ENCODE measurements around the gene TPD52L1. TPM values are rescaled to one million over a fixed set of nuclear protein-coding genes. Genes with fewer than 3 reads are reported as not detected.

TPD52L1 gene
- total RNA-seq, 1 donor from 2014 or later, result 57.7 TPM

DNA sequence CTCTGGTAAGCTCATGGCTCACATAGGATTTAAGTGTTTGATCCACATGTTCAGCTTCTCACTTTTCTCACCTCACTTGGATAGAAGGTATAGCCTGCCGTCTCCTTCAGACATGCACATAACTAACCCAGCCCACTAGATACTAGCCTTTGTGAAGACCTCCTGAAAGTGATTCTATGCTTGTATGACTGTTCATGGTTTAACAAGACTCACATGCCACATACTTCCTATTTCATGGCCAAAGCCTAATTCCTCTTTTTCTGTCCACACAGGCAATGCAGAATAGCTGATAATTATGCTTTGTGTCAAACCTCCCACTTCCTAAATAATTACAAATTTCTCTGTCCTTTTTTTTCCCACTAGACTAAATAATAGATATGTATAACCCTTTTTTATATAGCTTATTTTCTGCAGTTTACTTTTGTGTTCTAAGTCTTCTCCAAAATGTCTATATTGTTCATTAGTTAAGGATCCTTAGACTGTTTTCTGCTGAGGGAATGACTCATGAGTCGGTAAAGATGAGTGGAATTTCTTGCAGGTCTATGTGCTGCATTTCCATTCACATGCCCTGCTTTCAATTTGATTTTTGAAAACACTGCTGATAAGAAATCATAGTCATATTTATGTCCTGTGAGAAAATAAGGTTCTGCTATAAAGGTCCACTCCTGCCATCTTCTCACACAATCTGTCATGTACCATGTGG, 105.2 kb downstream of the TPD52L1 start:
- Histone ChIP-seq H3K36me3 (ENCODE audit: control insufficient read depth, insufficient read depth, low read length) (no peaks in the 10 kb centered on the region), H3K4me3 (ENCODE audit: low read depth, low read length) (no peak overlapping the region), H3K27me3 (ENCODE audit: control insufficient read depth, insufficient read depth, low read length) (no peaks in the 10 kb centered on the region)
- TF ChIP-seq, protein P1, sequence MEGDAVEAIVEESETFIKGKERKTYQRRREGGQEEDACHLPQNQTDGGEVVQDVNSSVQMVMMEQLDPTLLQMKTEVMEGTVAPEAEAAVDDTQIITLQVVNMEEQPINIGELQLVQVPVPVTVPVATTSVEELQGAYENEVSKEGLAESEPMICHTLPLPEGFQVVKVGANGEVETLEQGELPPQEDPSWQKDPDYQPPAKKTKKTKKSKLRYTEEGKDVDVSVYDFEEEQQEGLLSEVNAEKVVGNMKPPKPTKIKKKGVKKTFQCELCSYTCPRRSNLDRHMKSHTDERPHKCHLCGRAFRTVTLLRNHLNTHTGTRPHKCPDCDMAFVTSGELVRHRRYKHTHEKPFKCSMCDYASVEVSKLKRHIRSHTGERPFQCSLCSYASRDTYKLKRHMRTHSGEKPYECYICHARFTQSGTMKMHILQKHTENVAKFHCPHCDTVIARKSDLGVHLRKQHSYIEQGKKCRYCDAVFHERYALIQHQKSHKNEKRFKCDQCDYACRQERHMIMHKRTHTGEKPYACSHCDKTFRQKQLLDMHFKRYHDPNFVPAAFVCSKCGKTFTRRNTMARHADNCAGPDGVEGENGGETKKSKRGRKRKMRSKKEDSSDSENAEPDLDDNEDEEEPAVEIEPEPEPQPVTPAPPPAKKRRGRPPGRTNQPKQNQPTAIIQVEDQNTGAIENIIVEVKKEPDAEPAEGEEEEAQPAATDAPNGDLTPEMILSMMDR (IDR thresholded peaks at IDR 0.05; ENCODE audit: insufficient read depth, low read length, poor library complexity, severe bottlenecking), result no peak
- no peak for DNase-seq (ENCODE audit: low read depth)

DNA sequence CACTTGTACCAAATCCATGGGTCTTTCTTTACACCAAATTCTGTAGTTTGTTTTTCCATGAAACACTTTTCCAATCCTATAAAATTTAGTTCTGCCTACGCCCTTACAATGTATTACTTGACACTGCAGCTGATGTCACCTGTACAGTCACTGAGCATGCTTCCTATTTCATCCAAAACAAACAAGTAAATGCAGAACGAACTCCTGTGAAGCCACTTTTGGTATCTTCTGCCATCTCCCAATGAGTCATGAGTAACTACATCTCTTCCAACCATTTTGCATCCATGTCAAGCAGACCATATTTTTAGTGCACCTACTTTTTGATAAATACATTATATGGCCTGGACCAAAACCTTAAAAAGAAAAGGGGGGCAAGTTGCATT, 105.8 kb downstream of the TPD52L1 start:
- no peak overlapping the region for H3K4me3 ChIP-seq (ENCODE audit: low read depth, low read length)
- no peak for DNase-seq (ENCODE audit: low read depth)
- no peaks in the 10 kb centered on the region for H3K27me3 ChIP-seq (ENCODE audit: control insufficient read depth, insufficient read depth, low read length)
- TF ChIP-seq, protein P1 (IDR thresholded peaks at IDR 0.05; ENCODE audit: insufficient read depth, low read length, poor library complexity, severe bottlenecking), result no peak
- H3K36me3 ChIP-seq (ENCODE audit: control insufficient read depth, insufficient read depth, low read length), result no peaks in the 10 kb centered on the region

DNA sequence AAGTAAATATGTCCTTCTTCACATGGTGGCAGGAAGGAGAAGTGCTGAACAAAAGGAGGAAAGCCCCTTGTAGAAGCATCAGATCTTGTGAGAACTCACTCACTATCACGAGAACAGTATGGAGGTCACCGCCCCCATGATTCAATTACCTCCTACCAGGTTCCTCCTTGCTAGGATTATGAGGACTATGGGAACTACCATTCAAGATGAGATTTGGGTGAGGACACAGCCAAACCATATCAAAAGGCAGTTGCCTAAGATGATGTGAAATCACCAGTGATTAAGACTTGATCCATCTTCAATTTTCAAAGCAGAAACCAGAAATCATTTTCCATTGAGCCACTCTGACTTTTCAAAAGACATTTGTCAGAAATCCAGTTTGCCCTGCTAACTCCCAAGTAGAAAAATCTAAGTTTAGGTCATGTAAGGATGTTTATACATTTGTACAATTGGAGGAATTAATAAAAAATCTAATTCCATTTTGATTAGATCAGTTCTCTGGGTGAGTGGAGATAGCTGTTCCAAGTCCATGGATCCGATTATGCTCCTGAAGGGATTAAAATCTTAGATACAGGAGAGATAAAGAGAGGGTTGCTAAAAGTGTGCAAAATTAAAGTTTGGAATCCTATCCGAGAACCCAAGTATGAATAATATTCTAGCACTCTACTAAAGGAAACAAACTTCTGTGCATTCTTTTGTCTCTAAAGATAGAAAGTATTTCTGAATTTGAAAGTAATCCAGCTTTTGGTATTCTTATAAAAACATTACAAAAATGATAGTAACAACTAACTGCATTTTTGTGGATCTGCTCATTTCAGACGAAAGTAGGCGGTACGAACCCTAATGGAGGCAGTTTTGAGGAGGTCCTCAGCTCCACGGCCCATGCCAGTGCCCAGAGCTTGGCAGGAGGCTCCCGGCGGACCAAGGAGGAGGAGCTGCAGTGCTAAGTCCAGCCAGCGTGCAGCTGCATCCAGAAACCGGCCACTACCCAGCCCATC, 108.7 kb downstream of the TPD52L1 start:
- DNase-seq (ENCODE audit: low read depth), result no peak
- Histone ChIP-seq H3K4me3 (ENCODE audit: low read depth, low read length) (no peak overlapping the region), H3K27me3 (ENCODE audit: control insufficient read depth, insufficient read depth, low read length) (no peaks in the 10 kb centered on the region), H3K36me3 (ENCODE audit: control insufficient read depth, insufficient read depth, low read length) (no peaks in the 10 kb centered on the region)
- TF ChIP-seq, protein P1 (IDR thresholded peaks at IDR 0.05; ENCODE audit: insufficient read depth, low read length, poor library complexity, severe bottlenecking), result no peak

DNA sequence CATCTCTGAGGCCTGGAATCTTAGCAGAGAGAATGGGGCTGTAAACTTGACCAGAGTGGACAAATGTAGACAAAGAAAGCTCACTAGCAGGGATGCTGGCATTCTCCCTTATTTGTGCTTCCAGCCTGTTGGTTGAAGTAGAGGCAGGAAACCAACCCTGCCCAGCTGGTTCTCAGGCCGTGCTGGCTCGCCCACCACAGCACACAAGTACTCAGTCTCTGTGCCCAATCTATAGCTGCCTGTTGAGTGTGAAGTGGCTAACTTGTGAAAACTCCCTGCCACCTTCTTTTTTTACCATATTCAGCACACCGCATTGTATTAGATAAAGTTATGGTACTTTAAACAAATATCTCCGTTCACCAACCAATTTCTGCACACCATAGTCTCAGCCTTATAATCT, 110.9 kb downstream of the TPD52L1 start:
- Histone ChIP-seq H3K36me3 (ENCODE audit: control insufficient read depth, insufficient read depth, low read length) (no peaks in the 10 kb centered on the region), H3K27me3 (ENCODE audit: control insufficient read depth, insufficient read depth, low read length) (no peaks in the 10 kb centered on the region), H3K4me3 (ENCODE audit: low read depth, low read length) (no peak overlapping the region)
- DNase-seq (ENCODE audit: low read depth), result no peak
- TF ChIP-seq, protein P1 (IDR thresholded peaks at IDR 0.05; ENCODE audit: insufficient read depth, low read length, poor library complexity, severe bottlenecking), result no peak

DNA sequence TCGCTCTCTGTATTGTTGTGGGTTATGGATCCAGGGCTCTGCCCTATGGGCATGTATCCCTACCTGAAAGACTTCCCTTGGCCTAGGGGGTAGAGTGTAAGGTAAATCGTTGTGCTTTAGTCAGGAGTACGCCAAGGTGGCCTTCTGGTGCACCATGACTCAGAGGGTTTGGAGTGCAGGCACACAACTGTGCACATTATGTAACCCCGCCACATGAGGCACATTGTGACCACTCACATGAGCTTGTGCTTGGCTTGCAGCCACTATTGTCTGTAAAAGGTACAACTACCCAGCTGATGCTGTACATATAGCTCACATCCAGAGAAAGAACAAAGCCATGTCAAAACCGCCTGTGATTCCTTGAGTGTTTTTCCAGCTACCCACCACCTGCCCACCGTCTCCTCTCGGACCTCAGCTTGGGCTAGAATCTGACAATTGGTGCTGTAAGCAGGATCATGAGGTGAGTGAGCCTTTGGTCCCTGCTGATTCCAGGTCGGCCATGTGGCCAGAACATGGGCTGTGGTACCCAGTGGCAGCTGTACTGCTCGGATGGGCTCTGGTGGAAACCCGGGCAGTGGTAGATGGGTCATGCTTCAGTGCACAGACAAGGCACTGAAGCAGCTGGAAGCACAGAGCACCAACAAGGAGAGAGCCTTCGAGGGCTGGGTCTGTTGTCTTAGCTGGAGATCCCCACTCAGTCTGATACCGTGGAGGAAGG, 114.4 kb downstream of the TPD52L1 start:
- no peak overlapping the region for H3K4me3 ChIP-seq (ENCODE audit: low read depth, low read length)
- H3K36me3 ChIP-seq (ENCODE audit: control insufficient read depth, insufficient read depth, low read length), result no peaks in the 10 kb centered on the region
- TF ChIP-seq, protein P1 (IDR thresholded peaks at IDR 0.05; ENCODE audit: insufficient read depth, low read length, poor library complexity, severe bottlenecking), result no peak
- H3K27me3 ChIP-seq (ENCODE audit: control insufficient read depth, insufficient read depth, low read length), result no peaks in the 10 kb centered on the region
- no peak for DNase-seq (ENCODE audit: low read depth)

All from kidney epithelial cell (primary cell).